GM10248 (cell line): ENCODE measurements around the gene IDI1.

ENCODE experiments used
- CTCF ChIA-PET: fragments of 300-600 bp; sonication (Branson Sonifier 250); formaldehyde crosslinking; extraction: SDS; loops from one replicate; lab custom pipeline; 2021; ENCODE audit warnings: antibody characterized with exemption; lab: Yijun Ruan, JAX
- POLR2A ChIA-PET: fragments of 350-650 bp; sonication (Branson Sonifier 250); formaldehyde crosslinking; extraction: SDS; loops from one replicate; lab custom pipeline; 2020; ENCODE audit warnings: antibody characterized with exemption; lab: Yijun Ruan, JAX
- DNase-seq: peaks from one replicate; pipeline ENCODE4 v3.0.0; 2012; ENCODE audit errors: extremely low spot score
- CTCF ChIP-seq: IDR thresholded peaks from 2 replicates; pipeline ENCODE4 v1.5.1; 2012; ENCODE audit warnings: mild to moderate bottlenecking, low read depth; ENCODE audit errors: extremely low read depth, missing control alignments, control extremely low read depth

IDI1 gene

GRCh38 chr10:995559-995926, 53.4 kb downstream of the IDI1 start:
- CTCF ChIA-PET: no interaction called here
- no peak for DNase-seq
- no peak for TF ChIP-seq CTCF
- POLR2A ChIA-PET: no interaction called here

DNA sequence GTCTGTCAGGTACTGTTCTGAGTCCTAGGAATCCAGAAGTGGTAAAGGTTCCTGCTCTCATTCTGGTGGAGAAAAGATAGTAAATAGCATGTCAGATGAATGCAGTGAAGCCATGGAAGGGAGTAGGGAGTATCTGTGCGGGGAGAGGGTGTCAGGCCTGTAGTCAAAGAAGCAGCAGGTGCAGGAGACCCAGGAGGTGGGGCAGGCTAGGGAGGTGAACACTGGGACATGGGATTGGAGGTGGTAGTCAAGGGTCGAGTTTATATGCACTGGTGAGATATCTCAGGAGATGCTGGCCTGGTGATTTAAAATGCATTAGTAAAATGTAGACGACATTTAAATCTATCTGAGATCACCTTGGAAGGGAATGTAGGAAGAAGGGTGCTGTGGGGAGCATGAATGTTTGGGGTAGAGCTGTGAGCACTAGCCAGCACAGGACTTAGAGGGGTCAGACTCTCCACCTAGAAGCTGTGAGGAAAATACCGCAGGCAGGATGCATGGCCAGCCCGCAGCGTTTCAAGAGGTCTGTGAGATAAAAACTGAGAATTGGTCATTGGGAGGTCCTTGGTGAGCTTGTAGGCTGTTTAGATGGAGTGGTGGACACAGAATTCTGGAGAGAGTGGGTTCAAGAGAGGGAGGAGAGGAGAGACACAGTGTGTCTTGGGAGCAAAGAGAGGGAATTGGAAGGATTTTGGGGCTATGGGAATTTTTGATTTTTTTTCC, 53.9 kb downstream of the IDI1 start:
- DNase-seq: no peak
- no peak for TF ChIP-seq CTCF
- ChIA-PET POLR2A (interaction anchor here (1.6 kb wide), 1 partner anchor 9 kb away, joined by 4 read pairs; no protein-coding TSS in a partner anchor), CTCF (interaction anchor here (1.2 kb wide), 1 partner anchor 9 kb away, joined by 3 read pairs; no protein-coding TSS in a partner anchor)

- ChIA-PET POLR2A (interaction anchor here (0.8 to 1.7 kb wide), 2 partner anchors 12 to 62 kb away, joined by 3 to 8 read pairs; partner anchors contain the start of gene LARP4B), CTCF (interaction anchor here (0.9 to 1.6 kb wide), 4 partner anchors 10 to 24 kb away, joined by 3 to 5 read pairs (median 4); no protein-coding TSS in a partner anchor)
- TF ChIP-seq CTCF: no peak
- no peak for DNase-seq
Measured at GRCh38 chr10:992871-993270, 56.0 kb downstream of the IDI1 start.

DNA sequence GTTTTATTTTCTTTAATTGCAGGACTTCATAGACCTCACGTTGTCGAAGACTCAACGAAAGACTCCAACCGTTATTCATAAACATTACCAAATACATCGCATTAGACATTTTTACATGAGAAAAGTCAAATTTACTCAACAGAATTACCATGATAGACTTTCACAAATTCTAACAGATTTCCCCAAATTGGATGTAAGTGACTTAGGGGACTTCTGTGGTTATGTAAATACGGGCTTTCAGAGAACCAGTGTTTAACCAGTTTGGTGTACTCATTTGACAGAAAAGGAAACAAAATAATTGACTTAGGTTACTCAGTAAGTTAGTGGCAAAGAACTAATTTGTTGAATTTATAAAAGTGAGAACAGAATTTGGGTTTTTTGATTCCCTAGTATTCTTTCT, 56.5 kb downstream of the IDI1 start:
- TF ChIP-seq CTCF: no peak
- ChIA-PET POLR2A (interaction anchor here (0.7 to 1.7 kb wide), 2 partner anchors 12 to 719 kb away, joined by 4 to 8 read pairs; no protein-coding TSS in a partner anchor), CTCF (interaction anchor here (1.3 to 1.6 kb wide), 2 partner anchors 22 to 24 kb away, joined by 4 to 5 read pairs; no protein-coding TSS in a partner anchor)
- DNase-seq: no peak

DNA sequence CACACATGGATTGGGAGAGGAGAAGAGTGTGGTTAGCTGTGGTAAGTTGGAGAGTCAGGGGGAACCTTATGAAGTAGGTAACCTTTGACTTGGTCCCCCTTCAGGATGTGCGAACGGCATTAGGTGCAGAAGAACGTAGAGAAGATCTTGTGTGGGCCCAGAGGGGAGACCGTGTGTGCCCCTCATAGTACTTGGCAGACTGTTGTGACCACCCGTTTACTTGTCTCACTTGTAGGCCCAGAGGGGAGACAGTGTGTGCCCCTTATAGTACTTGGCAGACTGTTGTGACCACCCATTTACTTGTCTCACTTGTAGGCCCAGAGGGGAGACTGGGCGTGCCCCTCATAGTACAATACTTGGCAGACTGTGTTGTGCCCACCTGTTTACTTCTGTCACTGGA, 58.1 kb downstream of the IDI1 start:
- TF ChIP-seq CTCF: no peak
- ChIA-PET POLR2A (interaction anchor here (0.7 kb wide), 3 partner anchors 27 to 57 kb away, joined by 3 to 6 read pairs (median 5); no protein-coding TSS in a partner anchor), CTCF (no interaction called here)
- DNase-seq: no peak
